MCF 10A (cell line): ENCODE results near the gene GRHPR. TPM values are rescaled to one million over a fixed set of nuclear protein-coding genes. Genes with fewer than 3 reads are reported as not detected.

Experiments
- BruUV-seq: library from RNA; stranded (reverse); fragments of 400-500 nt; replicated peaks from 2 replicates; lab custom pipeline; 2021; lab: Mats Ljungman, UMichigan
- CTCF ChIA-PET: fragments of 300-600 bp; sonication (Branson Sonifier 250); formaldehyde crosslinking; extraction: SDS; loops from one replicate; lab custom pipeline; 2021; ENCODE audit warnings: antibody characterized with exemption, inconsistent platforms; lab: Yijun Ruan, JAX
- POLR2A ChIA-PET: fragments of 300-600, 350-650 bp; sonication (Branson Sonifier 250); formaldehyde crosslinking; extraction: SDS; loops from one replicate; lab custom pipeline; 2020; ENCODE audit warnings: antibody characterized with exemption, inconsistent platforms; lab: Yijun Ruan, JAX
- DNase-seq: peaks from one replicate; pipeline ENCODE4 v3.0.0-alpha.2; 2018; ENCODE audit not compliant: unreplicated experiment
- H3K27ac Mint-ChIP-seq: one replicate; pipeline ENCODE4 v1.8.0; 2022; ENCODE audit warnings: mild to moderate bottlenecking, low read depth, mixed read lengths; ENCODE audit not compliant: unreplicated experiment
- H3K27me3 Mint-ChIP-seq: one replicate; pipeline ENCODE4 v1.8.0; 2022; ENCODE audit warnings: mixed read lengths; ENCODE audit not compliant: insufficient read depth, unreplicated experiment
- H3K36me3 Mint-ChIP-seq: one replicate; pipeline ENCODE4 v1.8.0; 2022; ENCODE audit warnings: mild to moderate bottlenecking, moderate library complexity, mixed read lengths; ENCODE audit not compliant: insufficient read depth, unreplicated experiment
- H3K4me1 Mint-ChIP-seq: one replicate; pipeline ENCODE4 v1.8.0; 2022; ENCODE audit warnings: mixed read lengths; ENCODE audit not compliant: insufficient read depth, unreplicated experiment
- H3K4me3 Mint-ChIP-seq: one replicate; pipeline ENCODE4 v1.8.0; 2022; ENCODE audit warnings: mild to moderate bottlenecking, moderate library complexity, mixed read lengths; ENCODE audit not compliant: unreplicated experiment
- H3K9me3 Mint-ChIP-seq: one replicate; pipeline ENCODE4 v1.8.0; 2022; ENCODE audit warnings: mixed read lengths; ENCODE audit not compliant: unreplicated experiment
- intact Hi-C: fragments of 100-400 bp; cut with micrococcal nuclease; formaldehyde crosslinking; loops from 2 replicates; pipeline ENCODE4 v1.14.1; 2022
- total RNA-seq: library from RNA; stranded (reverse); gene quantifications from 2 replicates; pipeline ENCODE4 v1.2.3, GENCODE V29; 2022
- TF ChIP-seq, protein P1 (sequence below): fragments of 200-600 bp; IDR thresholded peaks from one replicate; pipeline ENCODE4 v1.8.0; 2022; ENCODE audit warnings: antibody characterized with exemption, mild to moderate bottlenecking; ENCODE audit not compliant: unreplicated experiment

The GRHPR gene
- total RNA-seq, 1 experiment from 2014 or later: 121 TPM

GRCh38 chr9:37405764-37406380 is 16.6 kb upstream of the GRHPR start:
- Mint-ChIP-seq H3K4me1 (peaks cover 4% of the 10 kb centered on the region), H3K27me3 (peaks cover 10% of the 10 kb centered on the region), H3K4me3 (no peak overlapping the region), H3K27ac (no peak overlapping the region), H3K36me3 (no peaks in the 10 kb centered on the region), H3K9me3 (no peaks in the 10 kb centered on the region)
- TF ChIP-seq, protein P1, sequence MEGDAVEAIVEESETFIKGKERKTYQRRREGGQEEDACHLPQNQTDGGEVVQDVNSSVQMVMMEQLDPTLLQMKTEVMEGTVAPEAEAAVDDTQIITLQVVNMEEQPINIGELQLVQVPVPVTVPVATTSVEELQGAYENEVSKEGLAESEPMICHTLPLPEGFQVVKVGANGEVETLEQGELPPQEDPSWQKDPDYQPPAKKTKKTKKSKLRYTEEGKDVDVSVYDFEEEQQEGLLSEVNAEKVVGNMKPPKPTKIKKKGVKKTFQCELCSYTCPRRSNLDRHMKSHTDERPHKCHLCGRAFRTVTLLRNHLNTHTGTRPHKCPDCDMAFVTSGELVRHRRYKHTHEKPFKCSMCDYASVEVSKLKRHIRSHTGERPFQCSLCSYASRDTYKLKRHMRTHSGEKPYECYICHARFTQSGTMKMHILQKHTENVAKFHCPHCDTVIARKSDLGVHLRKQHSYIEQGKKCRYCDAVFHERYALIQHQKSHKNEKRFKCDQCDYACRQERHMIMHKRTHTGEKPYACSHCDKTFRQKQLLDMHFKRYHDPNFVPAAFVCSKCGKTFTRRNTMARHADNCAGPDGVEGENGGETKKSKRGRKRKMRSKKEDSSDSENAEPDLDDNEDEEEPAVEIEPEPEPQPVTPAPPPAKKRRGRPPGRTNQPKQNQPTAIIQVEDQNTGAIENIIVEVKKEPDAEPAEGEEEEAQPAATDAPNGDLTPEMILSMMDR: no peak
- no TSS peak for BruUV-seq
- CTCF ChIA-PET: interaction anchor here (0.6 to 0.7 kb wide), 3 partner anchors 505 to 998 kb away, joined by 3 to 5 read pairs (median 3); no protein-coding TSS in a partner anchor
- DNase-seq: no peak
- POLR2A ChIA-PET: no interaction called here
- intact Hi-C loops: no loop called here

GRCh38 chr9:37406603-37407401 is 15.7 kb upstream of the GRHPR start:
- H3K27me3 Mint-ChIP-seq: peaks cover under 1% of the 10 kb centered on the region
- no peaks in the 10 kb centered on the region for H3K36me3 Mint-ChIP-seq
- no peak for DNase-seq

GRCh38 chr9:37407468-37407867 is 15.0 kb upstream of the GRHPR start:
- peak; percentile 18 for DNase-seq
- BruUV-seq: no TSS peak
- no peak overlapping the region for H3K27ac Mint-ChIP-seq
- TF ChIP-seq, protein P1: peak; percentile 15
- CTCF ChIA-PET: interaction anchor here (0.7 to 1.9 kb wide), 6 partner anchors 9 to 774 kb away, joined by 3 to 10 read pairs (median 4); no protein-coding TSS in a partner anchor
- no peaks in the 10 kb centered on the region for H3K27me3 Mint-ChIP-seq
- no peaks in the 10 kb centered on the region for H3K9me3 Mint-ChIP-seq
- H3K4me1 Mint-ChIP-seq: peaks cover 14% of the 10 kb centered on the region
- POLR2A ChIA-PET: interaction anchor here (0.6 kb wide), 2 partner anchors 86 to 993 kb away, joined by 3 to 4 read pairs; no protein-coding TSS in a partner anchor
- no peaks in the 10 kb centered on the region for H3K36me3 Mint-ChIP-seq
- intact Hi-C loops: no loop called here
- H3K4me3 Mint-ChIP-seq: no peak overlapping the region

More at GRCh38 chr9:37406603-37407401, 15.7 kb upstream of the GRHPR start:
- TF ChIP-seq, protein P1: no peak
- intact Hi-C loops: no loop called here
- Mint-ChIP-seq H3K4me1 (peaks cover 7% of the 10 kb centered on the region), H3K4me3 (no peak overlapping the region), H3K27ac (no peak overlapping the region), H3K9me3 (no peaks in the 10 kb centered on the region)
- ChIA-PET POLR2A (interaction anchor here (0.6 kb wide), 2 partner anchors 87 to 992 kb away, joined by 3 to 4 read pairs; no protein-coding TSS in a partner anchor), CTCF (interaction anchor here (0.5 to 1.9 kb wide), 6 partner anchors 8 to 560 kb away, joined by 3 to 10 read pairs (median 4); no protein-coding TSS in a partner anchor)
- BruUV-seq: no TSS peak
